ENCODE data around the gene A1CF.

Gene A1CF

GRCh38 chr10:50855015-50855414, 30.4 kb downstream of the A1CF start:
- CTCF ChIA-PET: no interaction called here
- no peak overlapping the region for H3K27ac ChIP-seq
- POLR2A ChIA-PET (ENCODE audit: low non-redundant PET): no interaction called here
- no peak for TF ChIP-seq CTCF (conservative IDR thresholded peaks at IDR 0.05; ENCODE audit: low read depth)
- DNase-seq (ENCODE audit: low spot score): peak; percentile 13

GRCh38 chr10:50853557-50853956, 31.9 kb downstream of the A1CF start:
- ChIA-PET CTCF (no interaction called here), POLR2A (ENCODE audit: low non-redundant PET) (no interaction called here)
- no peak overlapping the region for H3K27ac ChIP-seq
- TF ChIP-seq CTCF (conservative IDR thresholded peaks at IDR 0.05; ENCODE audit: low read depth): no peak
- DNase-seq (ENCODE audit: low spot score): no peak

- ChIA-PET CTCF (interaction anchor here (0.9 kb wide), 1 partner anchor 1351 kb away, joined by 5 read pairs; no protein-coding TSS in a partner anchor), POLR2A (ENCODE audit: low non-redundant PET) (no interaction called here)
- no peak overlapping the region for H3K27ac ChIP-seq
- no peak for DNase-seq (ENCODE audit: low spot score)
- TF ChIP-seq CTCF (conservative IDR thresholded peaks at IDR 0.05; ENCODE audit: low read depth): no peak
These were observed 33.3 kb downstream of the A1CF start for GRCh38 chr10:50851884-50852671.

GRCh38 chr10:50850578-50851230, 34.7 kb downstream of the A1CF start:
- DNase-seq (ENCODE audit: low spot score): no peak
- POLR2A ChIA-PET (ENCODE audit: low non-redundant PET): no interaction called here
- no peak for TF ChIP-seq CTCF (conservative IDR thresholded peaks at IDR 0.05; ENCODE audit: low read depth)
- CTCF ChIA-PET: no interaction called here
- no peak overlapping the region for H3K27ac ChIP-seq

DNA sequence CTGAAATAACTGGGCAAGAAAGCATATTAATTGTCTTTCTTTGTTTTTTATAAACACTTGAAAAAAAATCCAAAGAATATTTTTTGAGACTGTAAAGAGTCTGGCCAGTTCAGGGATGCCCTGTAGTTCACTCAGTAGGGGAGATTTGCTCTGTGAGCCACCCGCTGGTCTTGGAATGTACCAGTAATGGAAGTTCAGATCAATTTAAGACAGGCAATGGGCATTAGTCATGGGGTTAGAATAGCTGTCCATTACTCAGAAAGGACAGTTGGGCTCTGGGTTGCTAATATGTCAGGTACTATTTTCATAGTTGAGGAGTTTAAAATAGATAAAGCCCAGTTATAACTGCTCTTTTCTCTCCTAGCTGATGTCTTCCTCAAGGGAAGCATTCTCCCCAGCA, 38.7 kb downstream of the A1CF start:
- ChIA-PET CTCF (no interaction called here), POLR2A (ENCODE audit: low non-redundant PET) (no interaction called here)
- peak; percentile 2 for DNase-seq (ENCODE audit: low spot score)

GRCh38 chr10:50837095-50837494, 48.3 kb downstream of the A1CF start:
- ChIA-PET POLR2A (ENCODE audit: low non-redundant PET) (no interaction called here), CTCF (no interaction called here)
- DNase-seq (ENCODE audit: low spot score): no peak

More for the DNA sequence above, 38.7 kb downstream of the A1CF start:
- H3K27ac ChIP-seq: no peak overlapping the region
- TF ChIP-seq CTCF (conservative IDR thresholded peaks at IDR 0.05; ENCODE audit: low read depth): no peak

More at GRCh38 chr10:50837095-50837494, 48.3 kb downstream of the A1CF start:
- no peak overlapping the region for H3K27ac ChIP-seq
- TF ChIP-seq CTCF (conservative IDR thresholded peaks at IDR 0.05; ENCODE audit: low read depth): no peak
